HepG2 (cell line): ENCODE data around the gene SUPT4H1. TPM values are rescaled to one million over a fixed set of nuclear protein-coding genes. Genes with fewer than 3 reads are reported as not detected.

ENCODE experiments used
- ATF3 ChIP-seq: sonication (generic); formaldehyde crosslinking; IDR thresholded peaks from 2 replicates; pipeline ENCODE4 v1.4.0; 2020; ENCODE audit warnings: missing genetic modification reagents
- HMG20A ChIP-seq: IDR thresholded peaks from 2 replicates; pipeline ENCODE4 v1.6.1; 2016; ENCODE audit warnings: borderline replicate concordance
- KAT8 ChIP-seq: IDR thresholded peaks from 2 replicates; pipeline ENCODE4 v1.6.1; 2016; ENCODE audit warnings: missing genetic modification reagents, missing compliant biosample characterization
- LCORL ChIP-seq, 2 experiments: fragments of 450-650 bp in 1 of 2; sonication (generic) in 1 of 2; formaldehyde crosslinking in 1 of 2; IDR thresholded peaks; 2 replicates each; pipeline versions ENCODE4 v1.5.0 to v1.6.1; 2017 to 2020; ENCODE audit warnings: antibody characterized with exemption in 1 of 2, missing genetic modification reagents in 1 of 2
- NFKB2 ChIP-seq: sonication (generic); formaldehyde crosslinking; IDR thresholded peaks from 2 replicates; pipeline ENCODE4 v1.4.0; 2020; ENCODE audit warnings: missing genetic modification reagents, borderline replicate concordance
- PHB2 ChIP-seq: fragments of 450-650 bp; IDR thresholded peaks from 2 replicates; pipeline ENCODE4 v1.6.1; 2018; ENCODE audit not compliant: partially characterized antibody
- PLSCR1 ChIP-seq: sonication (generic); formaldehyde crosslinking; IDR thresholded peaks from 2 replicates; pipeline ENCODE4 v1.5.0; 2020; ENCODE audit warnings: missing genetic modification reagents, mild to moderate bottlenecking, borderline replicate concordance
- POLR2AphosphoS2 ChIP-seq: IDR thresholded peaks from 2 replicates; pipeline ENCODE4 v1.6.1; 2011; ENCODE audit warnings: low read depth, low read length, improper control_type of control experiment
- ZIK1 ChIP-seq: sonication (generic); formaldehyde crosslinking; IDR thresholded peaks from 2 replicates; pipeline ENCODE4 v1.5.0; 2020; ENCODE audit warnings: mild to moderate bottlenecking, low read depth, missing genetic modification reagents, borderline replicate concordance
- ZKSCAN8 ChIP-seq: IDR thresholded peaks from 2 replicates; pipeline ENCODE4 v1.6.1; 2016; ENCODE audit warnings: borderline replicate concordance, missing genetic modification reagents, missing compliant biosample characterization
- ZNF142 ChIP-seq: sonication (generic); formaldehyde crosslinking; IDR thresholded peaks from 2 replicates; pipeline ENCODE4 v1.4.0; 2020; ENCODE audit warnings: missing genetic modification reagents
- ZNF580 ChIP-seq: IDR thresholded peaks from 2 replicates; pipeline ENCODE4 v1.6.1; 2016; ENCODE audit warnings: low read depth, borderline replicate concordance
- ZNF788 ChIP-seq: sonication (generic); formaldehyde crosslinking; IDR thresholded peaks from 2 replicates; pipeline ENCODE4 v1.5.0; 2020; ENCODE audit warnings: mild to moderate bottlenecking, missing genetic modification reagents, borderline replicate concordance
- polyA plus RNA-seq, 8 experiments: library from polyadenylated mRNA; depleted of rRNA in 3 of 8; stranded (reverse) in 7 of 8; unstranded in 1 of 8; fragments of >200 nt; fragmentation: Illumina TruSeq in 4 of 8; extraction: Trizol in 4 of 8; gene quantifications; 2 replicates each; pipeline versions ENCODE4 v1.2.1 to v1.2.3, GENCODE V29; 2011 to 2016; ENCODE audit warnings: low read depth in 4 of 8, missing spikeins in 1 of 8, mixed read lengths in 1 of 8; ENCODE audit not compliant: insufficient read depth in 1 of 8
- total RNA-seq, 5 experiments: library from RNA; depleted of rRNA; stranded (reverse); fragments of >200 nt; fragmentation: Illumina TruSeq; extraction: Trizol; gene quantifications; 2 replicates each; pipeline ENCODE4 v1.2.3, GENCODE V29; 2016; ENCODE audit warnings: low read depth in 1 of 5
- TF ChIP-seq, protein P1 (sequence below): sonication (generic); formaldehyde crosslinking; IDR thresholded peaks from 2 replicates; pipeline ENCODE4 v1.4.0; 2020; ENCODE audit warnings: low read depth, missing genetic modification reagents

SUPT4H1 gene
- total and polyA plus RNA-seq, 2 of the 13 experiments (the other 11 are each of a cell fraction or from before 2014, with no cell fraction given): 155 to 244 TPM

- TF ChIP-seq ZNF142 (0 out of 2 replicates have a peak, but pooled peaks have one; percentile 53), ZNF580 (peak; percentile 10; the same call in 1 of the 2 replicates), ZKSCAN8 (CRISPR knock-in tag) (0 out of 2 replicates have a peak, but pooled peaks have one; percentile 18), NFKB2 (CRISPR knock-in tag) (0 out of 2 replicates have a peak, but pooled peaks have one; percentile 33), LCORL (IDR thresholded peaks at IDR 0.05) (no peak), LCORL (CRISPR knock-in tag; IDR thresholded peaks at IDR 0.05) (no peak), KAT8 (peak; percentile 73), PLSCR1 (CRISPR knock-in tag) (no peak), ATF3 (CRISPR knock-in tag) (no peak), ZNF788 (CRISPR knock-in tag) (no peak), POLR2AphosphoS2 (no peak), PHB2 (no peak), HMG20A (CRISPR knock-in tag) (0 out of 2 replicates have a peak, but pooled peaks have one; percentile 10), ZIK1 (CRISPR knock-in tag) (no peak)
- TF ChIP-seq, protein P1, sequence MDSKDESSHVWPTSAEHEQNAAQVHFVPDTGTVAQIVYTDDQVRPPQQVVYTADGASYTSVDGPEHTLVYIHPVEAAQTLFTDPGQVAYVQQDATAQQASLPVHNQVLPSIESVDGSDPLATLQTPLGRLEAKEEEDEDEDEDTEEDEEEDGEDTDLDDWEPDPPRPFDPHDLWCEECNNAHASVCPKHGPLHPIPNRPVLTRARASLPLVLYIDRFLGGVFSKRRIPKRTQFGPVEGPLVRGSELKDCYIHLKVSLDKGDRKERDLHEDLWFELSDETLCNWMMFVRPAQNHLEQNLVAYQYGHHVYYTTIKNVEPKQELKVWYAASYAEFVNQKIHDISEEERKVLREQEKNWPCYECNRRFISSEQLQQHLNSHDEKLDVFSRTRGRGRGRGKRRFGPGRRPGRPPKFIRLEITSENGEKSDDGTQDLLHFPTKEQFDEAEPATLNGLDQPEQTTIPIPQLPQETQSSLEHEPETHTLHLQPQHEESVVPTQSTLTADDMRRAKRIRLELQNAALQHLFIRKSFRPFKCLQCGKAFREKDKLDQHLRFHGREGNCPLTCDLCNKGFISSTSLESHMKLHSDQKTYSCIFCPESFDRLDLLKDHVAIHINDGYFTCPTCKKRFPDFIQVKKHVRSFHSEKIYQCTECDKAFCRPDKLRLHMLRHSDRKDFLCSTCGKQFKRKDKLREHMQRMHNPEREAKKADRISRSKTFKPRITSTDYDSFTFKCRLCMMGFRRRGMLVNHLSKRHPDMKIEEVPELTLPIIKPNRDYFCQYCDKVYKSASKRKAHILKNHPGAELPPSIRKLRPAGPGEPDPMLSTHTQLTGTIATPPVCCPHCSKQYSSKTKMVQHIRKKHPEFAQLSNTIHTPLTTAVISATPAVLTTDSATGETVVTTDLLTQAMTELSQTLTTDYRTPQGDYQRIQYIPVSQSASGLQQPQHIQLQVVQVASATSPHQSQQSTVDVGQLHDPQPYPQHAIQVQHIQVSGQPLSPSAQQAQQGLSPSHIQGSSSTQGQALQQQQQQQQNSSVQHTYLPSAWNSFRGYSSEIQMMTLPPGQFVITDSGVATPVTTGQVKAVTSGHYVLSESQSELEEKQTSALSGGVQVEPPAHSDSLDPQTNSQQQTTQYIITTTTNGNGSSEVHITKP (CRISPR knock-in tag): 0 out of 2 replicates have a peak, but pooled peaks have one; percentile 23
Observed at GRCh38 chr17:58335779-58336455, 16.1 kb downstream of the SUPT4H1 start (continued).
